ENCODE data around the gene RTN1.
A peak's percentile ranks its signal among the peaks of the same experiment; 100 is the strongest.

GRCh38 chr14:59870277-59871165, at the start of gene RTN1:
- TF ChIP-seq CTCF (IDR thresholded peaks at IDR 0.05 in 8 of 11, conservative IDR thresholded peaks at IDR 0.05 in 3 of 11) (no peak), POLR2AphosphoS5 (IDR thresholded peaks at IDR 0.05) (peak; percentile 77 to 88 (median 83)), POLR2A (IDR thresholded peaks at IDR 0.05) (peak in 1 of 3 donors; percentile 64)

Measured in spleen (tissue), 7 donors.